ENCODE data around the gene TPP2. TPM values are rescaled to one million over a fixed set of nuclear protein-coding genes. Genes with fewer than 3 reads are reported as not detected.

Gene TPP2
- total RNA-seq, 2 donors from 2014 or later, result 41.7 to 49.9 TPM

- no peak for TF ChIP-seq CTCF (IDR thresholded peaks at IDR 0.05)
- ATAC-seq (ENCODE audit: insufficient number of reproducible peaks, low FRiP score, low read depth) (no peak), DNase-seq (ENCODE audit: low spot score) (no peak)
- Histone ChIP-seq H3K9me3 (no peaks in the 10 kb centered on the region), H3K4me3 (no peak overlapping the region), H3K36me3 (peaks cover 19% of the 10 kb centered on the region), H3K27me3 (replicated peaks; ENCODE audit: insufficient read depth) (no peaks in the 10 kb centered on the region), H3K27ac (no peak overlapping the region), H3K4me1 (ENCODE audit: control insufficient read depth in 1 of 2, low read depth in 2 of 2) (peaks cover under 1% of the 10 kb centered on the region in 2 donors)
These were observed 9.9 kb downstream of the TPP2 start for GRCh38 chr13:102606537-102607309.

DNA sequence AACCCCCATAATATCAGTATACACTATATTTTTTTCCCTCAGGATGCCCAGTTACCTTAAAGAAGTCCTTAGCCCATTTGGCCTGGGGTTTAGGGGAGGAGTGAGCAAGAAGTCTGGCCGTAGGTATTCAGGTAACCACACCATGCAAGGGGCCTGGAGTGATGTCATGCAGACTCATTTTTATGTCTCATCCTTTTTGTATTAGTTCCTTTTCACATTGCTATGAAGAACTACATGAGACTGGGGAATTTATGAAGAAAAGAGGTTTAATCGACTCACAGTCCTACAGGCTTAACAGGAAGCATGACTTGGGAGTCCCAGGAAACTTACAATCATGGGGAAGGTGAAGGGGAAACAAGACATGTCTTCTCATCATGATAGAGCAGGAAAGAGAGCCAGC is 12.2 kb downstream of the TPP2 start:
- DNase-seq (ENCODE audit: low spot score) (no peak), ATAC-seq (ENCODE audit: insufficient number of reproducible peaks, low FRiP score, low read depth) (no peak)
- Histone ChIP-seq H3K9me3 (no peaks in the 10 kb centered on the region), H3K27me3 (replicated peaks; ENCODE audit: insufficient read depth) (no peaks in the 10 kb centered on the region), H3K4me3 (no peak overlapping the region), H3K36me3 (peaks cover 19% of the 10 kb centered on the region), H3K4me1 (ENCODE audit: control insufficient read depth in 1 of 2, low read depth in 2 of 2) (peaks cover 7% of the 10 kb centered on the region in 2 donors), H3K27ac (no peak overlapping the region)
- TF ChIP-seq CTCF (IDR thresholded peaks at IDR 0.05), result no peak

- DNase-seq (ENCODE audit: low spot score) (no peak), ATAC-seq (ENCODE audit: insufficient number of reproducible peaks, low FRiP score, low read depth) (no peak)
- TF ChIP-seq CTCF (IDR thresholded peaks at IDR 0.05), result no peak
- peaks cover 18% of the 10 kb centered on the region for H3K36me3 ChIP-seq
- peaks cover 7% of the 10 kb centered on the region in 2 donors for H3K4me1 ChIP-seq (ENCODE audit: control insufficient read depth in 1 of 2, low read depth in 2 of 2)
- H3K27ac ChIP-seq, result no peak overlapping the region
- no peaks in the 10 kb centered on the region for H3K27me3 ChIP-seq (replicated peaks; ENCODE audit: insufficient read depth)
- no peaks in the 10 kb centered on the region for H3K9me3 ChIP-seq
- no peak overlapping the region for H3K4me3 ChIP-seq
These were observed 12.9 kb downstream of the TPP2 start for GRCh38 chr13:102609696-102610095.

GRCh38 chr13:102610296-102610895 is 13.6 kb downstream of the TPP2 start:
- Histone ChIP-seq H3K9me3 (no peaks in the 10 kb centered on the region), H3K27ac (no peak overlapping the region), H3K36me3 (peaks cover 17% of the 10 kb centered on the region), H3K4me1 (ENCODE audit: control insufficient read depth in 1 of 2, low read depth in 2 of 2) (peaks cover 7% of the 10 kb centered on the region in 2 donors), H3K4me3 (no peak overlapping the region), H3K27me3 (replicated peaks; ENCODE audit: insufficient read depth) (no peaks in the 10 kb centered on the region)
- TF ChIP-seq CTCF (IDR thresholded peaks at IDR 0.05), result no peak
- ATAC-seq (ENCODE audit: insufficient number of reproducible peaks, low FRiP score, low read depth), result no peak
- no peak for DNase-seq (ENCODE audit: low spot score)

GRCh38 chr13:102617697-102618350 is 21.0 kb downstream of the TPP2 start:
- H3K4me1 ChIP-seq (ENCODE audit: control insufficient read depth in 1 of 2, low read depth in 2 of 2), result no peaks in the 10 kb centered on the region
- no peak overlapping the region for H3K4me3 ChIP-seq
- no peaks in the 10 kb centered on the region for H3K9me3 ChIP-seq
- DNase-seq (ENCODE audit: low spot score) (no peak), ATAC-seq (ENCODE audit: insufficient number of reproducible peaks, low FRiP score, low read depth) (no peak)
- TF ChIP-seq CTCF (IDR thresholded peaks at IDR 0.05), result no peak
- H3K27me3 ChIP-seq (replicated peaks; ENCODE audit: insufficient read depth), result no peaks in the 10 kb centered on the region
- no peak overlapping the region for H3K27ac ChIP-seq
- H3K36me3 ChIP-seq, result peaks cover 26% of the 10 kb centered on the region

Data from thoracic aorta (tissue), 2 donors.